Trophoblast cell (in vitro differentiated cells and primary cell): ENCODE results near the gene KIF5A.
A peak's percentile ranks its signal among the peaks of the same experiment; 100 is the strongest.

ENCODE experiments used
- DNase-seq, 2 donors: peaks; one replicate each; pipeline ENCODE4 v3.0.0-alpha.2; 2016
- H2AFZ ChIP-seq: 2 replicates; pipeline ENCODE4 v1.6.1; 2013; ENCODE audit warnings: low read length, moderate library complexity, mild to moderate bottlenecking; ENCODE audit not compliant: insufficient read depth, poor library complexity
- H2AK5ac ChIP-seq: 2 replicates; pipeline ENCODE4 v1.6.1; 2013; ENCODE audit warnings: mild to moderate bottlenecking, low read length
- H2BK120ac ChIP-seq: 2 replicates; pipeline ENCODE4 v1.6.1; 2013; ENCODE audit warnings: low read length, mild to moderate bottlenecking, moderate library complexity; ENCODE audit not compliant: insufficient read depth, poor library complexity
- H2BK12ac ChIP-seq: 2 replicates; pipeline ENCODE4 v1.6.1; 2013; ENCODE audit warnings: mild to moderate bottlenecking, low read length, moderate library complexity
- H2BK5ac ChIP-seq: 2 replicates; pipeline ENCODE4 v1.6.1; 2013; ENCODE audit warnings: low read length, low read depth, moderate library complexity, mild to moderate bottlenecking; ENCODE audit not compliant: poor library complexity
- H3K14ac ChIP-seq: 2 replicates; pipeline ENCODE4 v1.6.1; 2013; ENCODE audit warnings: mild to moderate bottlenecking, low read length
- H3K18ac ChIP-seq: 2 replicates; pipeline ENCODE4 v1.6.1; 2013; ENCODE audit warnings: mild to moderate bottlenecking, low read length
- H3K23ac ChIP-seq: 2 replicates; pipeline ENCODE4 v1.6.1; 2013; ENCODE audit warnings: low read length
- H3K27ac ChIP-seq: 2 replicates; pipeline ENCODE4 v1.5.1; 2013; ENCODE audit warnings: low read depth, mild to moderate bottlenecking, inconsistent platforms, low read length, moderate library complexity
- H3K27me3 ChIP-seq: 2 replicates; pipeline ENCODE4 v1.6.1; 2013; ENCODE audit warnings: inconsistent platforms, mild to moderate bottlenecking, low read length, moderate library complexity; ENCODE audit not compliant: insufficient read depth
- H3K36me3 ChIP-seq, 2 experiments: 1 replicate in 1 of 2; 2 replicates in 1 of 2; pipeline ENCODE4 v1.6.1; 2013; ENCODE audit warnings: low read length in 2 of 2, mild to moderate bottlenecking in 2 of 2, moderate library complexity in 1 of 2; ENCODE audit not compliant: insufficient read depth in 2 of 2, control insufficient read depth in 1 of 2
- H3K4ac ChIP-seq: 2 replicates; pipeline ENCODE4 v1.6.1; 2013; ENCODE audit warnings: low read depth, mild to moderate bottlenecking, low read length, moderate library complexity
- H3K4me1 ChIP-seq, 2 experiments: 1 replicate in 1 of 2; 2 replicates in 1 of 2; pipeline ENCODE4 v1.6.1; 2013; ENCODE audit warnings: low read length in 2 of 2, mild to moderate bottlenecking in 2 of 2, moderate library complexity in 1 of 2; ENCODE audit not compliant: insufficient read depth in 2 of 2, control insufficient read depth in 1 of 2
- H3K4me2 ChIP-seq: 2 replicates; pipeline ENCODE4 v1.6.1; 2013; ENCODE audit warnings: inconsistent platforms, mild to moderate bottlenecking, low read length, moderate library complexity
- H3K4me3 ChIP-seq: 2 replicates; pipeline ENCODE4 v1.5.1; 2013; ENCODE audit warnings: mild to moderate bottlenecking, low read depth, low read length, inconsistent platforms
- H3K79me1 ChIP-seq: one replicate; pipeline ENCODE4 v1.6.1; 2013; ENCODE audit warnings: low read length
- H3K79me2 ChIP-seq: 2 replicates; pipeline ENCODE4 v1.6.1; 2013; ENCODE audit warnings: low read length, mild to moderate bottlenecking; ENCODE audit not compliant: control insufficient read depth, insufficient read depth, poor library complexity
- H3K9ac ChIP-seq: 2 replicates; pipeline ENCODE4 v1.6.1; 2013; ENCODE audit warnings: mild to moderate bottlenecking, low read length
- H3K9me3 ChIP-seq: 2 replicates; pipeline ENCODE4 v1.6.1; 2013; ENCODE audit warnings: low read depth, mild to moderate bottlenecking, control low read depth, inconsistent platforms, low read length; ENCODE audit not compliant: insufficient read depth
- H4K12ac ChIP-seq: 2 replicates; pipeline ENCODE4 v1.6.1; 2013; ENCODE audit warnings: low read depth, mild to moderate bottlenecking, low read length, moderate library complexity
- H4K8ac ChIP-seq: 2 replicates; pipeline ENCODE4 v1.6.1; 2013; ENCODE audit warnings: low read depth, mild to moderate bottlenecking, low read length, moderate library complexity
- H4K91ac ChIP-seq: one replicate; pipeline ENCODE4 v1.6.1; 2013; ENCODE audit warnings: low read depth, mild to moderate bottlenecking, low read length, moderate library complexity
- WGBS: extraction: QIAGEN DNeasy Blood & Tissue Kit; methylation state at CpG from one replicate; pipeline ENCODE4 v1.1.7; 2013; ENCODE audit warnings: missing lambda C conversion rate; ENCODE audit not compliant: insufficient read length, insufficient coverage; ENCODE audit errors: extremely low coverage; 5-methylcytosine and 5-hydroxymethylcytosine counted together

The KIF5A gene

GRCh38 chr12:57600395-57600794 lies 50.6 kb downstream of the KIF5A start:
- no peak overlapping the region for H3K4me3 ChIP-seq
- no peak overlapping the region for H3K27ac ChIP-seq
- no peak overlapping the region for H2BK5ac ChIP-seq
- H3K4me1 ChIP-seq, result peaks cover 10 to 16% of the 10 kb centered on the region in 2 experiments
- no peak overlapping the region for H2BK120ac ChIP-seq
- H3K14ac ChIP-seq, result no peak overlapping the region
- no peak for DNase-seq
- H2BK12ac ChIP-seq, result no peak overlapping the region
- H4K91ac ChIP-seq, result no peak overlapping the region
- peaks cover 21 to 52% of the 10 kb centered on the region in 2 experiments for H3K36me3 ChIP-seq
- no peak overlapping the region for H4K8ac ChIP-seq
- peaks cover 3% of the 10 kb centered on the region for H3K9me3 ChIP-seq
- H3K4ac ChIP-seq, result no peak overlapping the region
- H3K79me2 ChIP-seq, result peaks cover 3% of the 10 kb centered on the region
- no peak overlapping the region for H4K12ac ChIP-seq
- no peak overlapping the region for H3K9ac ChIP-seq
- H3K79me1 ChIP-seq, result peaks cover 7% of the 10 kb centered on the region
- no peak overlapping the region for H2AFZ ChIP-seq
- no peaks in the 10 kb centered on the region for H3K27me3 ChIP-seq
- H3K23ac ChIP-seq, result no peak overlapping the region
- H3K4me2 ChIP-seq, result no peak overlapping the region
- H2AK5ac ChIP-seq, result no peak overlapping the region
- no CpG with 5 or more reads among the region's 2 CpGs for WGBS
- no peak overlapping the region for H3K18ac ChIP-seq

DNA sequence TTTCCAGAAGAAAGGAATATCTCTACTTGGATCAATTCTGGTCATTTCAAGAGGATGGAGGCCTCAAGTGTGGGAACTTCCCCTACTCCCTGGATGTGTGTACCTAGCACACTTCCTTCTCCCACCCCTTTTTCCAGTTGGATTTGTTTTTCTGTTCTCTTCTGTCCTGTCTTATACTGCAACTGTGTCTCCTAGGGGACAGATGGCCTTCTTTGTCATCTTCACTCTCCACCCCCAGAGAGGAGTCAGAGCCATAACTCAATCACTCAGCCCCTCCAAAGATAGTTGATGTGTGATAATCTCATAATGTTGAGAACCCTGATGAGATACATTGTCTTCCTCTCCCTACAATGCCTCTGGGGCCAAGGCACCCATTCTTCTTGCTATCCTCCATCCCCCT lies 52.7 kb downstream of the KIF5A start:
- H3K4me3 ChIP-seq, result no peak overlapping the region
- peaks cover 20 to 43% of the 10 kb centered on the region in 2 experiments for H3K36me3 ChIP-seq
- no peak overlapping the region for H3K27ac ChIP-seq
- peaks cover 3% of the 10 kb centered on the region for H3K79me2 ChIP-seq
- no peak overlapping the region for H3K18ac ChIP-seq
- H3K9ac ChIP-seq, result no peak overlapping the region
- no peak overlapping the region for H3K23ac ChIP-seq
- H2BK120ac ChIP-seq, result no peak overlapping the region
- H2AK5ac ChIP-seq, result no peak overlapping the region
- H4K91ac ChIP-seq, result no peak overlapping the region
- H3K4me2 ChIP-seq, result no peak overlapping the region
- no peak overlapping the region for H4K12ac ChIP-seq
- no peak overlapping the region for H3K4ac ChIP-seq
- H2BK5ac ChIP-seq, result no peak overlapping the region
- H2BK12ac ChIP-seq, result no peak overlapping the region
- H3K9me3 ChIP-seq, result peaks cover 3% of the 10 kb centered on the region
- no peaks in the 10 kb centered on the region for H3K27me3 ChIP-seq
- DNase-seq, result no peak
- H3K4me1 ChIP-seq, result peaks cover 11 to 18% of the 10 kb centered on the region in 2 experiments
- H3K14ac ChIP-seq, result no peak overlapping the region
- H3K79me1 ChIP-seq, result peaks cover 7% of the 10 kb centered on the region
- no peak overlapping the region for H2AFZ ChIP-seq
- H4K8ac ChIP-seq, result no peak overlapping the region

DNA sequence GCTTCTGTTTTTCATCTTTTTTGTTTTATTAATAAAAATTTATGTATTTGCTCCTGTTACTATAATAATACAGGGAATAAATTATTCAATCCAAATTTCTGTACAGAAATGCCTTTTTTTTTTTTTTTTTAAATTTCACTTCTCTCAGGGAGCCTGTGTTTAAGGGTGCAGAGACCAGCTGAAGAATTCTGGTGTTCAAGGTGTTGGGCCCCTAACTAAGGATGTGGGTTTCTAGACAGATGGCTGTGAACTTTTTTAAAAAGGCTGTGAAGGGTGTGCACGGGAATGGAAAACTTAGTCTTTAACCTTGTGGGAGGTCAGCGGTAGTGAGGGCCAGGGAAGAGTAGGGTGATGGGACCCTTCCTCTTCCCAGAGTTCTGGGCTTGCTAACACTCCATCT lies 53.5 kb downstream of the KIF5A start:
- no peaks in the 10 kb centered on the region for H3K27me3 ChIP-seq
- no peak overlapping the region for H3K23ac ChIP-seq
- no peak overlapping the region for H2BK12ac ChIP-seq
- no peak overlapping the region for H3K4me2 ChIP-seq
- no peak for DNase-seq
- H3K14ac ChIP-seq, result no peak overlapping the region
- H2AFZ ChIP-seq, result no peak overlapping the region
- no peak overlapping the region for H3K4me3 ChIP-seq
- no peak overlapping the region for H4K12ac ChIP-seq
- no peak overlapping the region for H4K91ac ChIP-seq
- H3K27ac ChIP-seq, result no peak overlapping the region
- peaks cover 21 to 40% of the 10 kb centered on the region in 2 experiments for H3K36me3 ChIP-seq
- peaks cover 3% of the 10 kb centered on the region for H3K9me3 ChIP-seq
- peaks cover 11 to 18% of the 10 kb centered on the region in 2 experiments for H3K4me1 ChIP-seq
- no peak overlapping the region for H2BK5ac ChIP-seq
- peaks cover 7% of the 10 kb centered on the region for H3K79me1 ChIP-seq
- H4K8ac ChIP-seq, result no peak overlapping the region
- WGBS, result no CpG with 5 or more reads among the region's 2 CpGs
- no peak overlapping the region for H3K9ac ChIP-seq
- no peak overlapping the region for H2BK120ac ChIP-seq
- no peak overlapping the region for H2AK5ac ChIP-seq
- H3K79me2 ChIP-seq, result peaks cover 3% of the 10 kb centered on the region
- no peak overlapping the region for H3K18ac ChIP-seq
- no peak overlapping the region for H3K4ac ChIP-seq

DNA sequence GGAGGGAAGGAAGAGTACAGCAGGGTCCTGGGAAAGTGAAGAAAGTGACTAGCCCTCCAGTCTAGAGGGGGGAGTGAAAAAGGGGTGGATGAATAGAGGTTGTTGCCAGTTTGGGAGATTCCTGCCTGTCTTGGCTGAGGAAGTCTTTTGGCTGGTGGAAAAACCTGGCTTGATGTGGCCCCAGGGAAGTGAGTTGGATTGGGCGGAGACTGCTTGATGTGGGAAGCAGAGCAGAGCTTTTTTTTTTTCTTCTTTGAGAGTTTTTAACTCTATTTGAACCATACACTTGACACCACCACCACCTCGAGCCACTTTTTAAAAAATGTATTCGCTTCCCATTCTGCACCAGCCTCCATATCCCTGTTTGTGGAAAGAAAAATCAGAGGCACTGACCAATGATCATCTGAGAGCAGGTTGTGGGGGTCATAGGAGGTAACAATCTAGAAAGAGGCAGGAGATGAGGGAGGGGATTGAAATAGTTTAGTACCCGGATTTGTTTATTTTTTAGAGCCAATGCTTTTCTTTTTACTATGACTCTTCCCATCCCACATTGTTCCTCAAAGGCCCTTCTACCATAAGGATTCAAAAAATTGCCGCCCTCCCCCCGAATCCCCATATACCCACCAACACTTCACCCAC lies 54.1 kb downstream of the KIF5A start:
- H4K12ac ChIP-seq, result peak overlapping the region; percentile 45
- H2BK12ac ChIP-seq, result no peak overlapping the region
- H3K79me1 ChIP-seq, result peaks cover 7% of the 10 kb centered on the region
- H3K36me3 ChIP-seq, result peaks cover 22 to 37% of the 10 kb centered on the region in 2 experiments
- no peak overlapping the region for H3K23ac ChIP-seq
- peaks cover 2% of the 10 kb centered on the region for H3K9me3 ChIP-seq
- H2BK120ac ChIP-seq, result peak overlapping the region; percentile 48
- peak overlapping the region; percentile 93 for H3K4me2 ChIP-seq
- H3K79me2 ChIP-seq, result peaks cover 3% of the 10 kb centered on the region
- H3K4me1 ChIP-seq, result peaks cover 11 to 18% of the 10 kb centered on the region in 2 experiments
- peak overlapping the region; percentile 97 for H4K8ac ChIP-seq
- no peak overlapping the region for H3K9ac ChIP-seq
- no peak overlapping the region for H3K27ac ChIP-seq
- peak overlapping the region; percentile 98 for H2AFZ ChIP-seq
- H2BK5ac ChIP-seq, result no peak overlapping the region
- peak overlapping the region; percentile 11 for H3K4ac ChIP-seq
- WGBS, result no CpG with 5 or more reads among the region's 6 CpGs
- peak overlapping the region; percentile 76 for H4K91ac ChIP-seq
- no peak overlapping the region for H2AK5ac ChIP-seq
- H3K27me3 ChIP-seq, result no peaks in the 10 kb centered on the region
- peak overlapping the region; percentile 83 for H3K4me3 ChIP-seq
- DNase-seq, result peak in 1 of 2 donors; percentile 27
- no peak overlapping the region for H3K18ac ChIP-seq
- H3K14ac ChIP-seq, result no peak overlapping the region
